Measurements from ENCODE around the gene GK.
"Not testable (repeated sequence)": the region's sequence is repeated elsewhere in the genome, so short reads cannot be mapped to it uniquely, and the experiment has no call there.

The GK gene

DNA sequence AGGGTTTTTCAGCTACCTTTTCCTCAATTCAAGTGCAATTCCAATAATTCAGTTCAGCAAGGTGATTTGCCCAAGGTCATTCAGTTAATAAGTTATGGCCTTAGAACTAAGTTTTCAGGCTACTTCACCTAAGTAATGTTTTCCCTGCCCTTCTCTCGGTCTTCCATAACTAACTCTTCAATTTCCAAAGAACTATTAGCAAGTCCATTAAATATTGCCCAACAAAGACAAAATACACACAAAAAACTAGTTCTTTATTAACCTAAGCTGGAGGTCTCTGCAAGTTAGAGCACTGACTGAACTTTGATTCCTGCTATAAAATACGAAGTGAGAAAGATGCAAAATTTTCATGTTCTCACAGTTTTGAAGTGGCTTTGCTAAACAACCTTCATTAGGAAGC is 26.8 kb upstream of the GK start:
- no peaks in the 10 kb centered on the region for H3K36me3 ChIP-seq (ENCODE audit: control insufficient read depth, insufficient read depth, low read length)
- WGBS (ENCODE audit: insufficient coverage, insufficient read length) = no CpG with 5 or more reads among the region's 2 CpGs

DNA sequence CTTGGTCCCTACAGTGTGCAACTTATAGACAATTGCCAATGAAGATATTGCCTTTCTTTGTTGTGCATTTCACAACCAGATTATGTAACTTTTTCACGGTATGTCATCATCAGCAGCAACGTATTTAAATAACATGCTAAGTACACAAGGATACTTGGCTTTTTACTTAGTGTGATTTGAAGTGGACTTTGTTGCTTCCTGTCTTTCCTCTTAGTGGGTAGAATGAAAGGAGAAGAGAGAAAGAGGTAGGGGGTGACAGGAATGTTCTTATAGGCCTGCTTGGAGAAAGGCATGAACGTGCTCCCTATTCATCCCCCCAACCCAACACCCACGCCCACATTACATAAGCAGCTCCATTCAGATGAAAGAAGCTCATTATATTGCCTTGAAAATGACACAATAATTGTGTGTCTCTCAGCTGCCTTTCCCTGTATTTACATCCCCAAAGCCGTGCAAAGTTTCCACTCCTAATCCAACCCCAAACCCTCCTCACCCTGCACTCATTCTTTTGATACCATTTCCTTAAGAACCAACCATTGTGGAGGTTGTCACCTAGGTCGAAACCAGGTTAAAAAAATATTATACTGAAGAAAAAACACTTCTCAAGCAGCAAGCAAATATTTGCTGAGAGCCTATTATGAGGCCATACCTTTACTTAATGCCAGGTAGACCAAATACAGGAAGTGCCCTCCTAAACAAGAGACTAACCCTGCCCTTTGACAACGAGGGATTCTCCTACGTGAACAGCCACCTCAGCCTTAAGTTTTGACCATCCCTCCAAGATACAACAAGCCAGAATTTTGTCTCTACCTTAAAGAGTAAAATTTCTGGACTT is 25.2 kb upstream of the GK start:
- Histone ChIP-seq H3K27ac (ENCODE audit: low read length) (no peak overlapping the region), H3K27me3 (ENCODE audit: control insufficient read depth, insufficient read depth, low read length) (no peaks in the 10 kb centered on the region), H3K36me3 (ENCODE audit: control insufficient read depth, insufficient read depth, low read length) (no peaks in the 10 kb centered on the region), H3K4me3 (ENCODE audit: low read length) (no peak overlapping the region), H3K4me1 (ENCODE audit: control insufficient read depth, insufficient read depth, low read length) (no peaks in the 10 kb centered on the region), H3K9me3 (ENCODE audit: control insufficient read depth, insufficient read depth, low read length) (no peaks in the 10 kb centered on the region)
- DNase-seq (ENCODE audit: low read depth, low spot score) = no peak
- WGBS (ENCODE audit: insufficient coverage, insufficient read length) = no CpG with 5 or more reads among the region's 8 CpGs

More for the DNA sequence above, 26.8 kb upstream of the GK start:
- DNase-seq (ENCODE audit: low read depth, low spot score) = no peak
- Histone ChIP-seq H3K27me3 (ENCODE audit: control insufficient read depth, insufficient read depth, low read length) (no peaks in the 10 kb centered on the region), H3K4me3 (ENCODE audit: low read length) (no peak overlapping the region), H3K4me1 (ENCODE audit: control insufficient read depth, insufficient read depth, low read length) (no peaks in the 10 kb centered on the region), H3K27ac (ENCODE audit: low read length) (no peak overlapping the region), H3K9me3 (ENCODE audit: control insufficient read depth, insufficient read depth, low read length) (no peaks in the 10 kb centered on the region)

DNA sequence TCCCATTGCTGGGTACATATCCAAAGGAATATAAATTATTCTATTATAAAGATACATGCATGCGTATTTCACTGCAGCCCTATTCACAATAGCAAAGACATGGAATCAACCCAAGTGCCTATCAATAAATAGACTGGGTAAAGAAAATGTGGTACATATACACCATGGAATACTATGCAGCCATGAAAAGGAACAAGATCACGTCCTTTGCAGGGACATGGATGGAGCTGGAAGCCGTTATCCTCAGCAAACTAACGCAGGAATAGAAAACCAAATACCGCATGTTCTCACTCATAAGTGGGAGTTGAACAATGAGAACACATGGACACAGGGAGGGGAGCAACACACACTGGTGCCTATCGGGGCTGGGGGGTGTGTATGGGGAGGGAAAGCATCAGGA is 19.2 kb upstream of the GK start:
- not testable (repeated sequence) for H3K27ac ChIP-seq (ENCODE audit: low read length); H3K27me3 ChIP-seq (ENCODE audit: control insufficient read depth, insufficient read depth, low read length); H3K36me3 ChIP-seq (ENCODE audit: control insufficient read depth, insufficient read depth, low read length); H3K9me3 ChIP-seq (ENCODE audit: control insufficient read depth, insufficient read depth, low read length); H3K4me3 ChIP-seq (ENCODE audit: low read length); H3K4me1 ChIP-seq (ENCODE audit: control insufficient read depth, insufficient read depth, low read length); DNase-seq (ENCODE audit: low read depth, low spot score)
- WGBS (ENCODE audit: insufficient coverage, insufficient read length) = no CpG with 5 or more reads among the region's 6 CpGs

DNA sequence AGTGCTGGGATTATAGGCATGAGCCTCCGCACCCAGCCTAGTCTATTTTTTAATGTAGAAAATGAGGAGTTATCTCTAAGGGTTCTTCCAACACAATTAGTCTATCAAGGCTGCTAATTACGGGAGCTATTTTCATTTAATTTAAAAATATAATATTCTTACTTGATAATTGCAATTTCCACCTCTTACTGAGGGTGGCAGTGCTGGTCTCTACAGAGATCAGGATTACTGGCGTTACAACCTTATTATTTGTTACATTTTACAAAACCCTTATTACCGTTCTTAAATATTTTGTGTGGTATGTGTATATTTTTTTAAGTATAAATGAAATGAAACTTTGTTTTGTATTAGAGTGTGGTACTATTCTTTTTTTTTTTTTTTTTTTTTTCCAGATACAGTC is 17.6 kb upstream of the GK start:
- Histone ChIP-seq H3K27ac (ENCODE audit: low read length) (no peak overlapping the region), H3K9me3 (ENCODE audit: control insufficient read depth, insufficient read depth, low read length) (no peaks in the 10 kb centered on the region), H3K36me3 (ENCODE audit: control insufficient read depth, insufficient read depth, low read length) (no peaks in the 10 kb centered on the region), H3K4me1 (ENCODE audit: control insufficient read depth, insufficient read depth, low read length) (no peaks in the 10 kb centered on the region), H3K27me3 (ENCODE audit: control insufficient read depth, insufficient read depth, low read length) (no peaks in the 10 kb centered on the region), H3K4me3 (ENCODE audit: low read length) (no peak overlapping the region)
- DNase-seq (ENCODE audit: low read depth, low spot score) = no peak
- no CpG with 5 or more reads among the region's 4 CpGs for WGBS (ENCODE audit: insufficient coverage, insufficient read length)

DNA sequence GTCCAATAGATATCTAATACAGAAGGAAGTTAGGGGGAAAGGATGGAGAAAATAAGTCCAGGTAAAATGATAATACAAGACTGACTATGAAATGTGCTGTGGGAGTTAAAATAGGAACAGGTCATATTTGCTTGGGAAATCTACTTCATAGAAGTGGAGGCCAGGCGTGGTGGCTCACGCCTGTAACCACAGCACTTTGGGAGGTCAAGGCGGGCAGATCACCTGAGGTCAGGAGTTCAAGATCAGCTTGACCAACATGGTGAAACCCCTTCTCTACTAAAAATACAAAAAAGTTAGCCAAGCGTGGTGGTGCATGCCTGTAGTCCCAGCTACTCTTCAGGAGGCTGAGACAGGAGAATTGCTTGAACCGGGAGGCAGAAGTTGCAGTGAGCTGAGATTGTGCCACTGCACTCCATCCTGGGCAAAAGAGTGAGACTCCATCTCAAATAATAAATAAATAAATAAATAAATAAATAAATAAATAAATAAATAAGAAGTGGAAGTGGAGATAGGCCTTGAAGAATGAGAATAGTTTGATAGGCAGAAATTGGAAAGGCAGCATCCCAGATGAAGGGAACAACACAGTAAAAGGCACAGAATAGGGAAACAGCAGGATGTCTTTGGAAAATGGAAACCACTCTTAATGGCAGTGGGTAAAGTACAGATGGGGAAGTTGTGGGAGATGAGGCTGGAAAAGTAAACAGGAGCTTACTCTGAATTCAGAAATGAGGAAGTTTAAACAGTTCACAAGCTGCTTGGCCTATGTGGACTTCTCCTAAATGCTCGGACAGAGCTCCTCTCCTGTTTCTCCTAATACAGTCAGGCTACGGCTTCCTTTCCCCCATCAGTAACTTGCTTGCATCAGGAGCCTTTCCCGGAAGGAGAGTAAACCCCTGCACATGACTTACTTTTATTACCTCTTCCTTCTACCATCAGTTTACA is 15.1 kb upstream of the GK start:
- H3K36me3 ChIP-seq (ENCODE audit: control insufficient read depth, insufficient read depth, low read length) = no peaks in the 10 kb centered on the region
- H3K27me3 ChIP-seq (ENCODE audit: control insufficient read depth, insufficient read depth, low read length) = no peaks in the 10 kb centered on the region
- no peak for DNase-seq (ENCODE audit: low read depth, low spot score)
- no peak overlapping the region for H3K27ac ChIP-seq (ENCODE audit: low read length)
- no peak overlapping the region for H3K4me3 ChIP-seq (ENCODE audit: low read length)
- H3K9me3 ChIP-seq (ENCODE audit: control insufficient read depth, insufficient read depth, low read length) = no peaks in the 10 kb centered on the region
- WGBS (ENCODE audit: insufficient coverage, insufficient read length) = no CpG with 5 or more reads among the region's 8 CpGs
- no peaks in the 10 kb centered on the region for H3K4me1 ChIP-seq (ENCODE audit: control insufficient read depth, insufficient read depth, low read length)

DNA sequence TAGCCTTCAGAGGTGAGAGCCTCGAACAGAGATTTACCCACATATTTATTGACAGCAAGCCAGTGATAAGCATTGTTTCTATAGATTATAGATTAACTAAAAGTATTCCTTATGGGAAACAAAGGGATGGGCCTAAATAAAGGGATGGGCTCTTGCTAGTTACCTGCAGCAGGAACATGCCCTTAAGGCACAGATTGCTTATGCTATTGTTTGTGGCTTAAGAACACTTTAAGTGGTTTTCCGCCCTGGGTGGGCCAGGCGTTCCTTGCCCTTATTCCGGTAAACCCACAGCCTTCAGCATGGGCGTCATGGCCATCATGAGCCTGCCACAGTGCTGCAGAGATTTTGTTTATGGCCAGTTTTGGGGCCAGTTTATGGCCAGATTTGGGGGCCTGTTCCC is 13.5 kb upstream of the GK start:
- not testable (repeated sequence) for DNase-seq (ENCODE audit: low read depth, low spot score); H3K9me3 ChIP-seq (ENCODE audit: control insufficient read depth, insufficient read depth, low read length); H3K4me1 ChIP-seq (ENCODE audit: control insufficient read depth, insufficient read depth, low read length); H3K4me3 ChIP-seq (ENCODE audit: low read length); H3K36me3 ChIP-seq (ENCODE audit: control insufficient read depth, insufficient read depth, low read length); H3K27me3 ChIP-seq (ENCODE audit: control insufficient read depth, insufficient read depth, low read length); H3K27ac ChIP-seq (ENCODE audit: low read length)
- no CpG with 5 or more reads among the region's 5 CpGs for WGBS (ENCODE audit: insufficient coverage, insufficient read length)

DNA sequence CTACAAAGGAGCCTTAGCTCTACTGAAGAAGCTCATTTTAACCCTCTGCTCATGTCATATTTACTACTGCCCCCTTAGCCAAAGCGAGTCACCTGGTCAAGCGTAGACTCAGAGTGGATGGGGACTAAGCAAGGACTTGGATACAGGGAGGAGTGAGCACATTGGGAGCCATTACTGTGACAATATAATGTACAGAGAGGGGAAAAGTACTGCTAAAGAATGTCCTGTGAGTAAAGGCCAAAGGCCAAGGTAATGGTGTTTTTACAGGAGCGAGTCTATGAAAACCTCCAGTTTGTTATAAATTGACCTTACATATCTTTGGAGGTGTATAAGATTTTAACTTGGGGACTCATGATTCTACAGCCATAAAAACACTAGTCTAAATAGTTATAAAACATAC is 10.6 kb upstream of the GK start:
- no peaks in the 10 kb centered on the region for H3K36me3 ChIP-seq (ENCODE audit: control insufficient read depth, insufficient read depth, low read length)
- no peak overlapping the region for H3K27ac ChIP-seq (ENCODE audit: low read length)
- no peaks in the 10 kb centered on the region for H3K9me3 ChIP-seq (ENCODE audit: control insufficient read depth, insufficient read depth, low read length)
- H3K4me3 ChIP-seq (ENCODE audit: low read length) = no peak overlapping the region
- no peaks in the 10 kb centered on the region for H3K27me3 ChIP-seq (ENCODE audit: control insufficient read depth, insufficient read depth, low read length)
- no CpG with 5 or more reads among the region's 3 CpGs for WGBS (ENCODE audit: insufficient coverage, insufficient read length)
- H3K4me1 ChIP-seq (ENCODE audit: control insufficient read depth, insufficient read depth, low read length) = no peaks in the 10 kb centered on the region; the same call in 1 of the 2 replicates
- DNase-seq (ENCODE audit: low read depth, low spot score) = no peak

DNA sequence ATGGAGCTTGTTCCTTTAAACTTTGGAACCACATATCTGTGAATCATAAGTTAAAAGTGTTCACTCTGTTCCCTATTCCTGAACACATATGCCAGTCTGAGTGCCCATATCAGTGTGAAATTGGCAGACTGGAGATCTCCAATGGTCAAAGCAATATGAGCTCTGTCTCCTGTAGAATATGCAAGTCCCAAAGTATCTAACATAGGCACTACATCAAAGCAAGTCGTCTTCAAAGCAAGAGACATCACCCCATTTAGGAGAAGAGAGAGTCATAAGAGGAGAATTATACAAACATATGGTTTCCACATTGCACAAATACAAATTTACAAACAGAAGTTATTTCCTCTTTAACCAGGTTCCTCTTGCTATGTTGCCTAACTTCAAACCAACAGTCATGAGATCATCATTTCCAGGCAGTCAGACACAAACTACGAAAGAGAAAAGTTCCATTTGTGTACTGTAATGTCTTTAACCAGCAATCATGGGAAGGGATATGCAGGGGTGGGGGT is 9.9 kb upstream of the GK start:
- no peak for DNase-seq (ENCODE audit: low read depth, low spot score)
- no peaks in the 10 kb centered on the region; the same call in 1 of the 2 replicates for H3K4me1 ChIP-seq (ENCODE audit: control insufficient read depth, insufficient read depth, low read length)
- no peak overlapping the region for H3K27ac ChIP-seq (ENCODE audit: low read length)
- H3K4me3 ChIP-seq (ENCODE audit: low read length) = no peak overlapping the region
- no peaks in the 10 kb centered on the region for H3K36me3 ChIP-seq (ENCODE audit: control insufficient read depth, insufficient read depth, low read length)
- no peaks in the 10 kb centered on the region for H3K9me3 ChIP-seq (ENCODE audit: control insufficient read depth, insufficient read depth, low read length)
- H3K27me3 ChIP-seq (ENCODE audit: control insufficient read depth, insufficient read depth, low read length) = no peaks in the 10 kb centered on the region
- WGBS (ENCODE audit: insufficient coverage, insufficient read length) = no CpG with 5 or more reads among the region's 2 CpGs

DNA sequence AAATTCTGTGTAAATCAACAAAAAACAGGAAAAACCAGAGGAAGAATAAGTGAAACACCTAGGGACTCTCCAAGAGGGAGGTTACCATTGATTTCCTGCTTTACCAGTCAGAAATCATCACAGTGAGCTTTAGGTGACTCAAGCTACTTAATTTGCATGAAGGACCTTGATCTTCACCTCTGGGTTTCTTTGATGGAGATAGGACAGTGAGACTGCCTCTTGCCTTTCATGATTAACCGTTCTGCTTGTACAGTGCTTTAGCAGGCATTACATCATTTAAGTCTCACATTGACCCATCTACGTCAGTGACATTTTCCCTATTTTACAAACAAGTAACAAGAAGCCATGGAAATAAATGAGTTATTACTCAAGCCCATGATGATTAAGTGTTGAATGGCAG is 3.4 kb upstream of the GK start:
- H3K27ac ChIP-seq (ENCODE audit: low read length) = no peak overlapping the region

DNA sequence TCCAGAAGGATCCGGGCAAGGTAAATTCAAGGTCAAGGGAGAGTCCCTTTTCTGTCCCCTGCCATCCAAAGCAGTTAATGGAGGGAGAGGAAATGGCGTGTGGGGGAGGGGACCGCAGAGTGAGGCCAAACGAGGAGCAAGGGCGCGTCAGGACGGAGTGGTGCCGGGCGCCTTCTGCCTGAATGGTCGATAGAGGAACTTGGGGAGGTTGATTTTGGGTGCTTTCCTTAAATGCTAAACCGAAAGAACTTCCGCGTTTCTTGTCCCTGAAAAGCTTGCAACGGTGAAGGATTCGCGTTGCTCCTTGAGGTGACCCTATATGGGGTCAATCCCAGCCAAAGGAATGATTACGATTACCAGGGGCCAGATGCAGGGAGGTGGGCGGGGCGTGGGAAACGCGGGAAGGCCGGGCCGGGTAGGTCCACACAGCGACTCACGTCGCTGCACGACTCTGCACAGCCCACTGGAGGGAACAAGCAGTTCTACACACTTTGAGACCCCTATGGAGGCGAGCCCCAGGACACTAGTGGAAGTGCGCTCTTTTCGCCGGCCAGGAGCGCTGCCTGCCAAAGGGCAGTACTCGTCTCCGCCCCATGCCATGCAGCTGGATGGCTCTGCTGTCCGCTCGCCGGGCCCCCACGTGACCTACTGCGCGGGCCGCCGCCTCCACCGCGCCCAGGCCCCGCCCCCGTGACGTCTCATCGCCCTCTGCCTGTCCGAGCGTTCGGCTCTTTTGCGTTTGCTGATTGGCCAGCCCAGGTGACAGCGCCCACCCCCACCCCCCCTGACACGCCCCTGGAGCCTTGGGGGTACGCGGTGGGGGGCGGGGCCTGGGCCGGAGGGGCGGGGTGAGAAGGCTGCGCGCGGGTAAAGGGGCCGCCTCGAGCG is 452 bp upstream of the GK start:
- Histone ChIP-seq H3K4me3 (ENCODE audit: low read length) (peak overlapping the region; percentile 75; the same call in 1 of the 2 replicates), H3K36me3 (ENCODE audit: control insufficient read depth, insufficient read depth, low read length) (no peaks in the 10 kb centered on the region), H3K9me3 (ENCODE audit: control insufficient read depth, insufficient read depth, low read length) (no peaks in the 10 kb centered on the region), H3K4me1 (ENCODE audit: control insufficient read depth, insufficient read depth, low read length) (no peaks in the 10 kb centered on the region), H3K27me3 (ENCODE audit: control insufficient read depth, insufficient read depth, low read length) (no peaks in the 10 kb centered on the region), H3K27ac (ENCODE audit: low read length) (no peak overlapping the region)
- no CpG with 5 or more reads among the region's 65 CpGs for WGBS (ENCODE audit: insufficient coverage, insufficient read length)
- DNase-seq (ENCODE audit: low read depth, low spot score) = no peak

More for the DNA sequence above, 3.4 kb upstream of the GK start:
- no peak for DNase-seq (ENCODE audit: low read depth, low spot score)
- no CpG with 5 or more reads among the region's 2 CpGs for WGBS (ENCODE audit: insufficient coverage, insufficient read length)
- H3K4me1 ChIP-seq (ENCODE audit: control insufficient read depth, insufficient read depth, low read length) = no peaks in the 10 kb centered on the region; the same call in 1 of the 2 replicates
- no peaks in the 10 kb centered on the region for H3K9me3 ChIP-seq (ENCODE audit: control insufficient read depth, insufficient read depth, low read length)
- H3K4me3 ChIP-seq (ENCODE audit: low read length) = no peak overlapping the region
- H3K27me3 ChIP-seq (ENCODE audit: control insufficient read depth, insufficient read depth, low read length) = no peaks in the 10 kb centered on the region
- H3K36me3 ChIP-seq (ENCODE audit: control insufficient read depth, insufficient read depth, low read length) = no peaks in the 10 kb centered on the region
